Progenitor cell of endocrine pancreas (in vitro differentiated cells): Measurements from ENCODE around the gene GALNT2. TPM values are rescaled to one million over a fixed set of nuclear protein-coding genes. Genes with fewer than 3 reads are reported as not detected.

ENCODE experiments used
- DNase-seq: peaks from one replicate; pipeline ENCODE4 v3.0.0; 2021; ENCODE audit warnings: low spot score; ENCODE audit not compliant: unreplicated experiment
- H3K27ac Mint-ChIP-seq: 2 replicates; pipeline ENCODE4 v1.8.0; 2021; ENCODE audit warnings: mild to moderate bottlenecking, moderate library complexity, mixed read lengths
- H3K27me3 Mint-ChIP-seq: 2 replicates; pipeline ENCODE4 v1.8.0; 2021; ENCODE audit warnings: mixed read lengths
- H3K36me3 Mint-ChIP-seq: 2 replicates; pipeline ENCODE4 v1.8.0; 2022; ENCODE audit warnings: mixed read lengths; ENCODE audit not compliant: insufficient read depth
- H3K4me1 Mint-ChIP-seq: 2 replicates; pipeline ENCODE4 v1.8.0; 2021; ENCODE audit warnings: low read depth, mixed read lengths
- H3K4me3 Mint-ChIP-seq: 2 replicates; pipeline ENCODE4 v1.8.0; 2021; ENCODE audit warnings: low read depth, mild to moderate bottlenecking, moderate library complexity, mixed read lengths
- H3K9me3 Mint-ChIP-seq: 2 replicates; pipeline ENCODE4 v1.8.0; 2021; ENCODE audit warnings: low read depth, mixed read lengths
- total RNA-seq: library from RNA; stranded (reverse); gene quantifications from 2 replicates; pipeline ENCODE4 v1.2.1, GENCODE V29; 2021
- TF ChIP-seq, protein P1 (sequence below): fragments of 200-600 bp; sonication (generic); IDR thresholded peaks from one replicate; pipeline ENCODE4 v1.5.0; 2021; ENCODE audit warnings: antibody characterized with exemption, mild to moderate bottlenecking; ENCODE audit not compliant: unreplicated experiment

Gene GALNT2
- total RNA-seq, 1 donor from 2014 or later: 95.2 TPM

- DNase-seq: no peak
- no peak overlapping the region for H3K27ac Mint-ChIP-seq
- no peak overlapping the region for H3K4me3 Mint-ChIP-seq
- peaks cover 7% of the 10 kb centered on the region for H3K9me3 Mint-ChIP-seq
- H3K27me3 Mint-ChIP-seq: no peaks in the 10 kb centered on the region
- peaks cover 5% of the 10 kb centered on the region for H3K4me1 Mint-ChIP-seq
- TF ChIP-seq, protein P1, sequence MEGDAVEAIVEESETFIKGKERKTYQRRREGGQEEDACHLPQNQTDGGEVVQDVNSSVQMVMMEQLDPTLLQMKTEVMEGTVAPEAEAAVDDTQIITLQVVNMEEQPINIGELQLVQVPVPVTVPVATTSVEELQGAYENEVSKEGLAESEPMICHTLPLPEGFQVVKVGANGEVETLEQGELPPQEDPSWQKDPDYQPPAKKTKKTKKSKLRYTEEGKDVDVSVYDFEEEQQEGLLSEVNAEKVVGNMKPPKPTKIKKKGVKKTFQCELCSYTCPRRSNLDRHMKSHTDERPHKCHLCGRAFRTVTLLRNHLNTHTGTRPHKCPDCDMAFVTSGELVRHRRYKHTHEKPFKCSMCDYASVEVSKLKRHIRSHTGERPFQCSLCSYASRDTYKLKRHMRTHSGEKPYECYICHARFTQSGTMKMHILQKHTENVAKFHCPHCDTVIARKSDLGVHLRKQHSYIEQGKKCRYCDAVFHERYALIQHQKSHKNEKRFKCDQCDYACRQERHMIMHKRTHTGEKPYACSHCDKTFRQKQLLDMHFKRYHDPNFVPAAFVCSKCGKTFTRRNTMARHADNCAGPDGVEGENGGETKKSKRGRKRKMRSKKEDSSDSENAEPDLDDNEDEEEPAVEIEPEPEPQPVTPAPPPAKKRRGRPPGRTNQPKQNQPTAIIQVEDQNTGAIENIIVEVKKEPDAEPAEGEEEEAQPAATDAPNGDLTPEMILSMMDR: peak; percentile 53
- H3K36me3 Mint-ChIP-seq: peaks cover 5% of the 10 kb centered on the region
Observed at GRCh38 chr1:230167419-230167852, 100.4 kb downstream of the GALNT2 start.

- TF ChIP-seq, protein P1: no peak
- peaks cover 4% of the 10 kb centered on the region for H3K4me1 Mint-ChIP-seq
- no peaks in the 10 kb centered on the region for H3K27me3 Mint-ChIP-seq
- H3K36me3 Mint-ChIP-seq: peaks cover 5% of the 10 kb centered on the region
- DNase-seq: no peak
- no peak overlapping the region for H3K27ac Mint-ChIP-seq
- H3K4me3 Mint-ChIP-seq: no peak overlapping the region
- peaks cover 7% of the 10 kb centered on the region for H3K9me3 Mint-ChIP-seq
Observed at GRCh38 chr1:230169454-230170152, 102.6 kb downstream of the GALNT2 start.

DNA sequence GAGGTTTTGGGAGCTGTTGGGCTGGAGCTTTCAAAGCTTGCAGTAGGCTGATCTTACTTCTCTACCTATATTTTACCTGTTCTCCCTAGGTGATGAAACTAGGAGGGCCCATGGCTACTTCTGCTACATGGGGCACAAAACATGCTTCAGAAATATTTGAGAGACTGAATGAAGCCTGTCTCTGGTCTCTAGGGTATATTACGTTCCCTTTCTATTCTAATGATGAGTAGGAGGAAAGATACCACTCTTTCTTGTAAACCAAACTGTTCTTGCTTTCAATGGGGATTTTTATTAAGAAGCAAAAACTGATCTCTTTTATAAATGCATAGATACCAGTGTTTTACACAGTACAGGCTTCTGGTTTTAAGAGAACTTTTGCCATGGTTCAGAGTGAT is 103.1 kb downstream of the GALNT2 start:
- no peaks in the 10 kb centered on the region for H3K27me3 Mint-ChIP-seq

GRCh38 chr1:230170622-230171021 is 103.6 kb downstream of the GALNT2 start:
- no peak for DNase-seq
- Mint-ChIP-seq H3K27me3 (no peaks in the 10 kb centered on the region), H3K27ac (no peak overlapping the region), H3K9me3 (peaks cover 7% of the 10 kb centered on the region), H3K4me1 (peaks cover 8% of the 10 kb centered on the region), H3K4me3 (no peak overlapping the region), H3K36me3 (peaks cover 5% of the 10 kb centered on the region)
- TF ChIP-seq, protein P1: no peak

More for the DNA sequence above, 103.1 kb downstream of the GALNT2 start:
- peaks cover 5% of the 10 kb centered on the region for H3K36me3 Mint-ChIP-seq
- no peak overlapping the region for H3K4me3 Mint-ChIP-seq
- no peak overlapping the region for H3K27ac Mint-ChIP-seq
- no peak for DNase-seq
- H3K4me1 Mint-ChIP-seq: peaks cover 7% of the 10 kb centered on the region
- TF ChIP-seq, protein P1: no peak
- H3K9me3 Mint-ChIP-seq: peaks cover 7% of the 10 kb centered on the region

- Mint-ChIP-seq H3K27ac (no peak overlapping the region), H3K36me3 (peaks cover 5% of the 10 kb centered on the region), H3K27me3 (no peaks in the 10 kb centered on the region), H3K4me3 (no peak overlapping the region), H3K4me1 (peaks cover 10% of the 10 kb centered on the region), H3K9me3 (peaks cover 6% of the 10 kb centered on the region)
- no peak for DNase-seq
- TF ChIP-seq, protein P1: no peak
Observed at GRCh38 chr1:230171356-230172015, 104.4 kb downstream of the GALNT2 start.
